ENCODE data around the gene MARF1.
"Not testable (repeated sequence)": the region's sequence is repeated elsewhere in the genome, so short reads cannot be mapped to it uniquely, and the experiment has no call there.

MARF1 gene

DNA sequence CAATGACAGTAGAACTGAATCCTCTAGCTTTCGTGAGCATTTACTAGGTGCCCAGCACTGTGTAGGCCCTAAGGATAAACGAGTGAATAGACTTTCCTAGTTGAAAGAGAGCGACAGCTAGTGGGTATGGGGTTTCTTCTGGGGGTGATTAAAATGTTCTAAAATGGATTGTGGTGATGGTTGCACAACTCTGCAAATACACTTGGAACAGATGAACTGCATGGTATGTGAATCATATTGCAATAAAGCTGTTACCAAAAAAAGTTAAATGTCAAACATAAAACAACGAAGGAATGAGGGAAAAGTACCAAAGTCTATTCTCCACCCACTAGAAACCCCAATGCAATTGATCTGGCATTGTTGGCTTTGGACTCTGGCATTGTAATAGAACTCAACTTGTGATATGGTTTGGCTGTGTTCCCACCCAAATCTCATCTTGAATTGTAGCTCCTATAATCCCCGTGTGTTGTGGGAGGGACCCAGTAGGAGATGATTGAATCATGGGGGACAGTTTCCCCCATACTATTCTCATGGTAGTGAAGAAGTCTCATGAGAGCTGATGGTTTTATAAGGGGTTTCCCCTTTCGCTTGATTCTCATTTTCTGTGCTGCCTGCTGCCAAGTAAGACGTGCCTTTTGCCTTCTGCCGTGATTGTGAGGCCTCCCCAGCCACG, 70.5 kb downstream of the MARF1 start:
- DNase-seq (ENCODE audit: low read depth), result peak; percentile 24

DNA sequence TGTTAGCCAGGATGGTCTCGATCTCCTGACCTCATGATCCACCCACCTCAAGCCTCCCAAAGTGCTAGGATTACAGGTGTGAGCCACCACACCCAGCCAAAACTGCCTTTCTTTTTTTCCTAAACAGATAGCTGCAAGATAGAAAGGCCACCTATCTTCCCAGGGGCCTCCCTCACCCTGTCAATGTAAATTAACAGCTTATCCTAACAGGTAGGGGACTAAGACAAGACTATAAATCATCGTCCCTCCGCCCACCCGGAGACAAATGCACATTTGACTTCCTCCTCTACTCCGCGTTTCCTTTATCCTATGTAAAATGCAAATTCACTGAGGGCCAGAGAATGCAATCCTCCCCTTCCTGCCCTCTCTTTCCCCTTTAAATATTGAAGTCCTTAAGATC, 71.4 kb downstream of the MARF1 start:
- DNase-seq (ENCODE audit: low read depth), result no peak

DNA sequence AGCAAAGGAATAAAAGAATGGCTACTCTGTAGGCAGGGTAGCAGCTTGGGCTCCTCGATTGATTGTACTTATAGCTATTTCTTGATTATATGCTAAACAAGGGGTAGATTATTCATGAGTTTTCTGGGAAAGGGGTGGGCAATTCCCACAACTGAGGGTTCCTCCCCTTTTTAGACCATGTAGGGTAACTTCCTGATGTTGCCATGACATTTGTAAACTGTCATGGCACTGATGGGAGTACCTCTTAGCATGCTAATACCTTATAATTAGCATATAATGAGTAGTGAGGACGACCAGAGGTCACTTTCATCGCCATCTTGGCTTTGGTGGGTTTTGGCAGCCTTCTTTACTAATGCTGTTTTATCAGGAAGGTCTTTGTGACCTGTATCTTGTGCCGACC, 72.3 kb downstream of the MARF1 start:
- not testable (repeated sequence) for DNase-seq (ENCODE audit: low read depth)

DNA sequence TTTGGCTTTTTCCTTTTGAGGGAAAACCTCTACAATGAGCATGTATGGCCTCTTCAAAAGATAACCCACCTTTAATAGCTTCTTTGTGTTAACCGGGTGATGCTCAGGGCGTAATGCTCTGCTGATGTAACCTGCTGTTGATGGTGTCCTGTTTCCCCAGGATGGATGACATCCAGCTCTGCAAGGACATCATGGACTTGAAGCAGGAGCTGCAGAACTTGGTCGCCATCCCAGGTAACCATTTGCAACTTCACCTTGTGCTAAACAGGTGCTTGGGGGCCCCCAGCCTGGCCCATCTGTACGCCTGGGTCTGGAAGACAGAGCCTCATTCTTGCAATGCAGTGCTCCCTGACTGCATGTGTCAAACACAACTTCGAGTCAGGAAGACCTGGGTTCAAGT, 75.1 kb downstream of the MARF1 start:
- no peak for DNase-seq (ENCODE audit: low read depth)

DNA sequence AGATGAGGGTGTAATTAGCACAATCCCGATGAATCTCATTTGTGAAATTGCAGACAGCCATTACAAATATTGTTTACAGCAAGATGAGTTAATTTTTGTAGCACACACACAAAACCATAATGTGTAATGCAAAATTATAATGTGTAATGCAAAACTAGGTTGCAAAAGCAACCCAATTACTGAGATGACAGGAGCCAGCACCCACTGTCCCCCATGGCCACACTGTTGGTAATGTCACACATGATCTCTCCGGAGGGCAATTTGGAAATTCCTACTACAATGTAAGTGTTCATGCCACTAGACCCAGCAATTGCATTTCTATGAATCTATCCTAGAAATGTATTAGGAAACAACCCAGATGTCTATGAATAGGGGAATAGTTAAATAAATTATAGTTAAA, 76.9 kb downstream of the MARF1 start:
- no peak for DNase-seq (ENCODE audit: low read depth)

DNA sequence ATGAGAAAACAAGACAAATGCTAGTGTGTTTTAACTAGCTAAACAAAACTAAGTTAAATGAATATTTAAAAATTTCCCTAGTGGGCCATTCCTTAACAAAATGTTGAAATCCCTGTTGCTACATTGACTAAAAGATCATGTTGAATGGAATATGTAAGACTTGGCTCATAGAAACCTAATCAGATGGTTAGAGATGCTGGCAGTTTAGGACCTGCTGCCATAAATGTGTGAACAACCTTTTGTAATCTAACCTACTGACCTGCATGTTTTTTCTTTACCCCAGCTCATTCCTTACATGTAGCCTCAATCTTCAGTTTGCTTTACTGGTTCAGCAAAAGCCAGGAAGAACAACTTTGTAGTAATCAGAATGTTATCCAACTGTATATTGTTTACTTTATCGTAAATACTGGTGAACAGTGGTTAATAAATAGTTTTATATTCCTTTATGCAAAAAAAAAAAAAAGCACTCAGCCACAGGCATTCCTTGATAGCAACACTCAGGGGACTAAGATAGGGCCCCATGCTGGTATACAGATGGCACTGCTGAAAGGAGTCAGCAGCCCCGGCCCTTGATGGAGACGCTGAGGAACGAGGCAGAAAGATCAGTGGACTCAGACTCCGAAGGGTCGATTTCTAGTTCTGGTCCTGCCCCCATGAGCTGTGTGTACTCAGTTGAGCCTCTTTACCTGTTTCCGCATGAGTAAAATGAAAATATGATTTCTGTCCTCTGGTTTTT, 78.2 kb downstream of the MARF1 start:
- DNase-seq (ENCODE audit: low read depth), result no peak

DNA sequence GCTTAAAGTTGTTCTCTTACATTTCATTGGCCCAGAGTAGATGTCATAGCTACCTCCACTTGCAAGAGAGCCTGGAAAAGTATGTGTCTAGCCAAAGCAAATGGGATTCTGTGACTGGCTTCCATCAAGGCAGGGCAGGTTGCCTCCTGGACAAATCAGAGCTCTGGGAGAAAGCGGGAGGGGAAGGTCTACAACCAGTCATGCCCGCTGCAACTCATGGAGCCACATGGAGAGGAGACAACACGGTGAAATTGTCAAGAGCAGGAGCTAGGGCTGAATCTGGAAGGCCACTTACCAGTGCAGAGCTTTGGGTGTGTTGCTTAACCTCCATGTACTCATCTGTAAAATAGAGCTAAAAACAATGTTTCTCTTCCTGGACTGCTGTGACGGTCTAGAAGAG, 83.8 kb downstream of the MARF1 start:
- DNase-seq (ENCODE audit: low read depth), result no peak

DNA sequence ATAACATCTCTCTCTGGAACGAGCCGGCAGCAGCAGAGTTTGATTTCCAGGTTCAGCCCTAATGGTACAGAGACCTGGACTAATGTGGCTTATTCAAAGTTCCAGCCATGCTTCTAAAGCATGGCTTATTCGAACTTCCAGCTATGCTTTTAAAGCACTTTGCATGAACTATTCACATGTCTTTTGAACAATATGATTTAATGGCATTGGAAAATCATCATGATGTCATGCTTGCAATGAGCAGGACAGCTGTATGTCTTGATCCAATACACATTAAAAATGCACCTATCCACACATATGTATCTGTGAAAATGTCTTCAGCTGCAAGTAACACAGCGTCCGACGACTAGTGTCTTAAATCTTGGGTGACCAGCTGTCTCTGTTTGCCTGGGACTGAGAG, 85.7 kb downstream of the MARF1 start:
- no peak for DNase-seq (ENCODE audit: low read depth)

DNA sequence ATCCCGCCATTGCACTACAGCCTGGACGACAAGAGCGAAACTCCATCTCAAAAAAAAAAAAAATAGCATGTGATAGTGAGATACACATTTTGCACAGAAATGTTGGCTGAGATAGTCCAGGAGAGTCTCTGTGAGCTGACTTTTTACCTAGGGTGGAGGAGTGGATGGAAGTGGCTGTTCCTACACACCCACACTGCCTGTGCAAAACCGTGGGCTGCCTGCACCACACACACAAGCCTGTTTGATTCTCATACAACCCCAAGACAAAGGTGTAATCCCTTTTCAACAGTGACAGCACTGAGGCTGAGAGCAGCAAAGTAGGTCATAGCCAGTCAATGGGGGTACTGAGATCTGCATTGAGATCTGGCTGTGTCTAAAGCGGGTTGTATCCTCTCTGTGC, 86.8 kb downstream of the MARF1 start:
- DNase-seq (ENCODE audit: low read depth), result no peak

DNA sequence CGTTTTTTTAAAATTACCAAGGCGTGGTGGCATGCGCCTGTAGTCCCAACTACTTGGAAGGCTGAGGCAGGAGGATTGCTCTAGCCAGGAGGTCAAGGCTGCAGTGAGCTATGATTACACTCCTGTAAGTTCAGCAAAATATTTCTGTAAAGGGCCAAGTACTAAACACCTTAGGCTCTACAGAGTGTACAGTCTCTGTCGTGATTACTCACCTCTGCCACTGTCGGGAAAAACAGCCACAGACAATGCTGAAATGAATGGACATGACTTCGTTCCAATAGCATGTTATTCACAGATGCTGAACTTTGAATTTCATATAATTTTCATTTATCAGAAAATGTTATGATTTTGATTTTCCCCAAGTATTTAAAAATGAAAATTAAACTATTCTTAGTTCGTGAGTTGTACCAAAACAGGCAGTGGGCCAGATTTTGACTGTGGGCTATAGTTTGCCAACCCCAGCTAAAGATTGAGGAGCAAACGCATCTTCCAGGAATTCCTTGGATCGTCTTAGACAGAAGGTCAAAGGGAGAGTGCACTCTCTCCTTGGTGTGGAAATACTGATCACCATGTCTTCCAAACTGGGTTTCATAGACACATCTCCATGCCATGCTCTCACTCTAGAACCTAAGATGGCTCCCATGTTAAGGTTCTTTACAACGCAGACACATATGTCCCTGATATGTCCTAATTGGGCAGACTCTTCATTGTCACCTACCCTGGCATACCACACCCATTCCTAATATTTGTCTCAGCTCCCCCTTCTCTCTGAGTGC, 89.5 kb downstream of the MARF1 start:
- DNase-seq (ENCODE audit: low read depth), result no peak

DNA sequence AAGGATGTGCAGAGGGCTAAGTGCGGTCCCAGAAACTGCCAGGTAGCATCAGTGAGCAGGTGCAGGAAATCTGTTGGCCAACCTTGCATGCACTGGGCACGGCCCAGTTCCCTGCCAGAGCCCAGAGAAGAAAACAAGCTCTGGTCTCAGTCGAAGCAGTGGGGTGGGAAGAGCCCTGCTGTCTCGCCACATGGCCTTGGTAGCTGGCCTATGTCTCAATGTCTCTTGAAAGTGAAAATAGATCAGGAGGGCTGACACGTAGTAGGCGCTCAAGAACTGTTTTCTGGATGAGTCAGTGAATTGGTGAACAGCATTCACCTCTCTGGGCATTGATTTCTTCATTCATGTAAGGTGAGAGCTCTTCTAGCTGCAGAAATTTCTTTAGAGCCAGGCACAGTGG, 90.4 kb downstream of the MARF1 start:
- DNase-seq (ENCODE audit: low read depth), result no peak

DNA sequence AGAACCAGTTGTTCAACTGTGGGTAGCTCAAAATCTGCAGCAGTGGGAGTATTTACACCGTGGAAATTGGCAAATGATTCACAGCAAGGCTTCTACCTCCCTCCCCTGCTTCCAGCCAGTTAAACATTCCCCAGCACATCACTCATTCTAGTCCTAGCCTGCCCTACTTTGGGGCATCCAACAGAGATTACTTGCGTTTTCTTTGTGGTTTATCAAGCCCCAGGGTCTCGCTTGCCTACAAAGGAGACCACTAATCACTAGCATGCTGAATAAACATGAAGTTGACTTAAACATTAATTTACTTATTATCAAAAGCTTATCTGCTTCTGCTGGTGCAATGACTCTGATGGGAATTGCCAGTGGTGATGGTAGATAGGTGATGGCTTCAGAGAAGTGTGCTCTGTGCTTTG, 94.5 kb downstream of the MARF1 start:
- DNase-seq (ENCODE audit: low read depth), result no peak

DNA sequence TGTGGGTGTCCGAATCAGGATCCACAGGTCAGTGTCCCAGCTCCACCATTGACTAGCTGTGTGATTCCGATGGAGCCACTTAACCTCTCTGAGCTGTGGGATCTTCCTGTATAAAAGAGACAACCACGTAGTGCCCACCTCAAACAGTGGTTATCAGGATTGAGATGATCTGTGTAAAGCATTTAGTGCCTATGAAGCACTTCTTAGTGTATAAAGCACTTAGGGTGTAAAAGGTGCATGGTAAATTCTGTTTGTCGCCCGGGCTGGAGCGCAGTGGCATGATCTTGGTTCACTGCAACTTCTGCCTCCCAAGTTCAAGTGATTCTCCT, 95.2 kb downstream of the MARF1 start:
- no peak for DNase-seq (ENCODE audit: low read depth)

DNA sequence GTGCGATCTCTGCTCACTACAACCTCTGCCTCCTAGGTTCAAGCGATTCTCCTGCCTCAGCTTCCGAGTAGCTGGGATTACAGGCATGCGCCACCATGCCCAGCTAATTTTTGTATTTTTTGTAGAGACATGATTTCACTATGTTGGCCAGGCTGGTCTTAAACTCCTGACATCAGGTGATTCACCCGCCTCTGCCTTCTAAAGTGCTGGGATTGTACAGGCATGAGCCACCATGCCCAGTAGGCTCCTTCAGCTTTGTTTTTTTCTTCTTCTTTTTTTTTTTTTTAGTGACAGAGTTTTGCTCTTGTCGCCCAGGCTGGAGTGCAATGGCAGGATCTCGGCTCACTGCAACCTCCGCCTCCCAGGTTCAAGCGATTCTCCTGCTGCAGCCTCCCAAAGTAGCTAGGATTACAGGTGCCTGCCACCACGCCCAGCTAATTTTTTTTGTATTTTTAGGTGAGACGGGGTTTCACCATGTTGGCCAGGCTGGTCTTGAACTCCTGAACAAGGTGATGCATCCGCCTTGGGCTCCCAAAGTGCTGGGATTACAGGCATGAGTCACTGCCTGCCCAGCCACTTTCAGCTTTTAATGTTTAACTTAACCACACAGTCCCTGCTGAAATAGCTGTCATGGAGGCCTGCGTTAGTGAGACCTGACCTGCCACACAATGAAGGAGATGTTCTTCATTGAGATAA, 95.7 kb downstream of the MARF1 start:
- not testable (repeated sequence) for DNase-seq (ENCODE audit: low read depth)

DNA sequence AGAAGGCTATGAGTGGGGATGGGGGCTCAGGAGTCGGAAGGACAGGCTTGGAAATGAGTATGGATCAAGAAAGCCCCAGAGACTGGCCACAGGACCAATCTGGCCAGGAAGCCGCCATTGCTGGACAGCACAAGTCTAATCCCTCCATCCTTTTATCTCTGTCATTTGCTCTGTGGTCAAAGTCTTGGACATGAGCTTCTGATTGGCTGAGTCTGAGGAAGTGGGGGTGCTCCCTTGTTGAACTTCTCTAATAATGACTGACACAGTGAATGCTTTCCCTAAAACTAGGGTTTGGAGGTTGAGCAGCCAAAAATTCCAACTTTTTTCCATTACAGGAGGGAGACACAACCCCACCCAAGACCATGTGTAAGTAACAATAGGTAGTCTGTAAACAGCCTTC, 97.4 kb downstream of the MARF1 start:
- DNase-seq (ENCODE audit: low read depth), result no peak

DNA sequence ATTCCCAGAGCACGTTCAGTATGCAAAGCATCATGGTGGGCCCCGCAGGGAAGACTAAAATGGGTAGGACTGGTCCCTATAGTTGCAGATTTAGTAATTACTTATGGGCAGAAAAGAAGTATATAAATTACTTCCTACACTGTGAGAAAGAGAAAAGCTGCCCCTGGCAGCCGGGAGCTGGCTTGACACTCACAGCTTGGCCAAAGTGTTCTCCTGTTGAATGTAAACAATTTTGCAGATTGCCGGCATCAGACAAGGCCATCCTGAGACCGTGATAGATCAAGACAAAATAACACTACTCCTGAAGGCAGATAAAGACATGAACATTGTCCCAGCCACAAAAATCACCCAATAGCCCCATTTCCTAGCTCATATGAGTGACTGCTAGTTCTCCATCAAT, 98.5 kb downstream of the MARF1 start:
- DNase-seq (ENCODE audit: low read depth), result no peak

Measured in activated T-cell treated with anti-CD3 and anti-CD28 coated beads for 24 hours (primary cell).